ENCODE data around the gene ULBP2.
"Not testable (repeated sequence)": the region's sequence is repeated elsewhere in the genome, so short reads cannot be mapped to it uniquely, and the experiment has no call there.

Gene ULBP2, protein sequence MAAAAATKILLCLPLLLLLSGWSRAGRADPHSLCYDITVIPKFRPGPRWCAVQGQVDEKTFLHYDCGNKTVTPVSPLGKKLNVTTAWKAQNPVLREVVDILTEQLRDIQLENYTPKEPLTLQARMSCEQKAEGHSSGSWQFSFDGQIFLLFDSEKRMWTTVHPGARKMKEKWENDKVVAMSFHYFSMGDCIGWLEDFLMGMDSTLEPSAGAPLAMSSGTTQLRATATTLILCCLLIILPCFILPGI

DNA sequence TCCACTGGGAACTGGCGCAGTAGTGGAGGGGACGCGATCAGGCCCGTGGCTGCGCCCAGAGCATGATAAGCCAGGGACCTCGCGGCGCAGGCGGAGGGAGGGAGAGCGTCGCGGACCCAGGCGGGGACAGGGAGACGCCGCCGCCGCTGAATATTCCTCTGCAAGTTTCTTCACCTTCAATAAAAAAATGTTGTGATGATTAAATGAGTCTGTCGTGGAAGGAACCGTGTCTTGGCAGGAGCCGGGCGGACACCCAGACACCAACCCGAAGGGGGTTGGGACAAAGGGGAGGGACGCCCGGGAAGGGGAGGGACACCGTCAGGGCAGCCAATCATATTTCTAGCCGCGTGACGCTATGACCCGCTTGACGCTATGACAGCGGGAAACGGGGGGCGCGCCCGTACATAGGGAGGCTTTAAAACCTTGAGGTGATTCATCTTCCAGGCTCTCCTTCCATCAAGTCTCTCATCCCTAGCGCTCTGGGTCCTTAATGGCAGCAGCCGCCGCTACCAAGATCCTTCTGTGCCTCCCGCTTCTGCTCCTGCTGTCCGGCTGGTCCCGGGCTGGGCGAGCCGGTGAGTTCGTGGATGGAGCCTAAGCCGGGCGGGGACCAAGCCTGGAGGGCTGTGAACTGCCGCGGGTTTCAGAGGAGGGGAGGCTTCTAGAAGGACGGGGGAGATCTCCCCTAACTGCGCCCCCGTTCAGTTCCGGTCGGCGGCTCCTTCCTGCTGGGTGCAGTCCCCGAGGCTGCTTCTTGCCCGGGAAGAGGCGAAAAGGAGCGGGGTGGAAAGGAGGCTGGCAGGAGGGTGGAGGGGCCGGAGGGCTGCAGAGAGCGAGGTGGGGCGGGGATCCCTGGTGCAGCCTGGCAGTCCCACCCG, at the start of gene ULBP2:
Gene ULBP2 (plus strand): TSS at position 432 of the 878 bp plus-strand sequence. CDS start 59 bp downstream, at position 491.
- no peak for FAIRE-seq

DNA sequence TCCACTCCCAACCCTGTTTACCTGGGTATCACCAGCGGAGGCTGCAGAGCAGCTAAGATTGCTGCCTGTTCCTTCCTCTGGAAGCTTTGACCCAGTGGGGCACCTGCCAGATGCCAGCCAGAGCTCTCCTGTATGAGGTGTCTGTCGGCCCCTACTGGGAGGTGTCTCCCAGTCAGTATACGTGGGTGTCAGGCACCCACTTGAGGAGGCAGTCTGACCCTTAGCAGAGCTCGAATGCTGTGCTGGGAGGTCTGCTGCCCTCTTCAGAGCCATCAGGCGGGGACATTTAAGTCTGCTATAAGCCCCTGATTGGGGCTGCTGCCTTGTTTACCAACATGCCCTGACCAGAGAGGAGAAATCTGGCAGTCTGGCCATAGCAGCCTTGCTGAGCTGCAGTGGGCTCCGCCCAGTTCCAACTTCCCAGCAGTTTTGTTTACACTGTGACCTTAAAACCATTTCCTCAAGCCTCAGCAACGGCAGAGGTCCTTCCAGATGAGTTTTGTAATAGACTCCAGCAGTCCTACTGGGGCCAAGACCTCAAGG, 46.7 kb upstream of the ULBP2 start:
- no peak for FAIRE-seq

DNA sequence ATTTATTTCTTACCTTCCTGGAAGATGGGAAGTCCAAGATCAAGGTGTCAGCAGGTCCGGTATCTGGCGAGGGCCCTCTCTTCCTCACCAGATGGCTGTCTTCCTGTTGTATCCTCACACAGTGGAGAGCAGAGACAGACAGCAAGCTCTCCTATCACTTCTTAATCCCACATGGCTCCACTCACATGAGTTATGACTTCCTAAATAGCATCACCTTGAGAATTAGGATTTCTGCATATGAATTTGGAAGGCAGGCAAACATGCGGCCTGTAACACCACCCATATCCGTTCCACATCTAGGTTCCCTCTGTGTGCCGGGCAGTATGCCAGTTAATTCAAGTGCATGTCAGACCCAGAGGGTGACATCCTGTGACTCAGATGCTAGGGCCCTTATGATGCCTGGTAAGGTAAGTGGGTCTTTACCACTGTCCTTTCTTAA, 46.0 kb upstream of the ULBP2 start:
- FAIRE-seq: no peak

DNA sequence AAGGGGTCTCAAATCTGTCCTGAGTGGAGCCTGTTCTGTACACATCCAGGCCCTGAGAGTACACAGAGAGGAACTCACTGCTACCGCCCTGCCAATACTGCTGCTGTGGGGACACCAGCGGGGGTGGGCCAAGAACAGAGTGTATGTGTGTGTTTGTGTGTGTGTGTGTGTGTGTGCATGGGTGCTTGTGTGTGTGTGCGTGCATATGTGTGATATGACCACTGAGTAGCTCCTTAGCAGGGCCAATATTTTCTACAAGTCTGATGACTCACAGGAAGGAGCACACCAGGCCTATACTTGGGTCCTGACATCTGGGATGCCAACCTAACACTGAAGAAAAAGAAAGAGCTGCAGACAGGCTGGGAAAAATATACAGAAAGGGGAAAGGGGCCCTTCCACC, 45.3 kb upstream of the ULBP2 start:
- FAIRE-seq: no peak

DNA sequence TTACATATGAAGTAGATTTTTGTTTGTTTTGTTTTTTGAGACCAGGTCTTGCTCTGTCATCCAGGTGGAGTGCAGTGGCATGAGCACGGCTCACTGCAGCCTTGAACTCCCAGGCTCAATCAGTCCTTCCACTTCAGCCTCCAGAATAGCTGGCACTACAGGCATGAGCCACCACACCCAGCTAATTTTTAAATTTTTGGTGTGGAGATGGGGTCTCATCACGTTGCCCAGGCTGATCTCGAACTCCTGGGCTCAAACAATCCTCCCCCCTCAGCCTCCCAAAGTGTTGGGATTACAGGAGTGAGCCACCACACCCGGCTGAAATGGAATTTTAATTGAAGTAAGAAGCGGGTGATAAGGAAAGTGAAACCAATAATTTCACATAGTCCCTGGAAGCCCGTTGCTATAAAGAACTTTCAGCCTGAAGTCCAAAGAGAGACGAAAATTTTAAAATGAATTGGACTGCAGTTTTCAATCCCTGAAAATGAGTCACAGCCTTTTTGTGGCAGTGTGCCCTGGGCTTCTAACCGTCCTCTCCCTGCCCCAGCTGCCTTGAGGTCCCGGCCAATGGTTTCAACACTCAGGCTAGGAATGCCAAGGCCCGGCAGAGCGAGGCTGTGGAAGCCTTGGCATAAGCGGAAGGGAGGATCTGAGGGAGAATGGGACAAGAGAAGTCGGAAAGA, 44.7 kb upstream of the ULBP2 start:
- FAIRE-seq: no peak

DNA sequence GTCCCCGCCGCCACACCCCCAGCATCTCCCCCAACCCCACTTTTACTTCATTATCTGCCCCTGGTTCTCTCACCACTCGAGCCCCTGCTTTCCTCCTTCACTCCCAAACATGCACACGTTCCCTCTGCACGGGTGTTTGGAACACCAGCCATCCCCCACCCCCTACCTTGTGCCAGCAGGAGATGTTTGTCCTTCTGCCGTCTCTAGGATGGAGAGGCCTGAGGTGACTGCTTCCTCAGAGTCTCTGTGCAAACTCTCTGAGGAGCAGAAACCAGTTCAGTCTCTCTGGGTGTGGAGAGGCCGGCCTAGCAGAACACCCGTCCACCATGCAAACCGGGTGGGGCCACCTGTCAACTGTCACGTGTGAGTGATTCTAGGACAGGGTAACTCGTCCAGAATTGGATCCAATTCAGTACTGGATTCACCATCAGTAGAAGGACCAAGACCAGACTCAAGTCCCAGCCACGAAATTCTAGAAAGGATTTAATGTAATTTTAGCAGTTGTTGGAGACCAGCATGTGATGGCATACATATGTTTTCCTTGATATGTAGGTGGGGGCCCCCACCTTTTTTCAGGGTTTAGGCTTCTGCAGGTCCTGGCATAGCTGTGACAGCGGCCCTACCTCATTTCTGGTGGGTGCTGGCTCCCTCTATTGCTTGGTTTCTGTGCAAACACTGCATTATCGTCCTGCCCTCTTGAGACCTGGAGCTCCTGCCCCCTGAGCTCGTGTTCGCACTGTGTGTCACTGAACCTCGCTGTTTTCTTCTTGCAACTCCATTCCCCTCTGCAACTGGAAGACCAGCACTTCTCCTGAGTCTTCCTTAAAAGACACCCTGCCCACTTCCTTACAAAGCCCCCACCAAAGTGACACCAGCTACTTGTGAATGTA, 43.7 kb upstream of the ULBP2 start, which contains the start of gene RAET1E:
Gene RAET1E (minus strand): TSS at position 259 of the 890 bp plus-strand sequence. CDS start 7,212 bp downstream, outside the sequence.
- FAIRE-seq: no peak

DNA sequence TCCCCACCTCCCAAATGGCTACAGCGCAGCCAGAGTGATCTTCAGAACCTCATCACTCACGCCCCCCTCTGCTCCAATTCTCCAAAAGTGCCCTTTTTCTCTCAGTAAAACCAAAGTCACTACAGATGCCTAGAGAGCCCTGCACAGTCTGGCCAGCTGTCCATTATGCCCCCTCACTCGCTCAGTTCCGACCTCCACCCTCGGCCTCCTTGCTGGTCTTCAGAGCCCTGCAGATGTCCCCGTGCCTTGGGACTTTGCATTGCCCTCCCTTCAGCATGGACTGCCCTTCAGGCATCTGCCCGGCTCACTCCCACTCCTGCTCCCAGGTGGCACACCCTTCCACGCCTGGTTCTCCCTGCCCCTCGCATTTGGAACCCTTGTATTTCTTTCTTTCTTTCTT, 42.8 kb upstream of the ULBP2 start:
- no peak for FAIRE-seq

DNA sequence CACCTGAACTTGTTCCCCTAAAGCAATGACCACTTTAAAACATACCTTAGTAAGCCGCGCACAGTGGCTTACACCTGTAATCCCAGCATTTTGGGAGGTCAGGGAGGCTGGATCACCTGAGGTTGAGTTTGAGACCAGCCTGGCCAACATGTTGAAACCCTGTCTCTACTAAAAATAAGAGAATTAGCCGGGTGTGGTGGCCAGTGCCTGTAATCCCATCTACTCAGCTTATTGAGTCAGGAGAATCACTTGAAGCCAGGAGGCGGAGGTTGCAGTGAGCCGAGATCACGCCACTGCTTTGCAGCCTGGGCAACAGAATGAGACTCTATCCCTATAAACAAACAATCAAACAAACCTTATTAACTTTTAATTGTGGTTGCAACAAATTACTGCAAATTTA, 42.3 kb upstream of the ULBP2 start:
- FAIRE-seq: no peak

DNA sequence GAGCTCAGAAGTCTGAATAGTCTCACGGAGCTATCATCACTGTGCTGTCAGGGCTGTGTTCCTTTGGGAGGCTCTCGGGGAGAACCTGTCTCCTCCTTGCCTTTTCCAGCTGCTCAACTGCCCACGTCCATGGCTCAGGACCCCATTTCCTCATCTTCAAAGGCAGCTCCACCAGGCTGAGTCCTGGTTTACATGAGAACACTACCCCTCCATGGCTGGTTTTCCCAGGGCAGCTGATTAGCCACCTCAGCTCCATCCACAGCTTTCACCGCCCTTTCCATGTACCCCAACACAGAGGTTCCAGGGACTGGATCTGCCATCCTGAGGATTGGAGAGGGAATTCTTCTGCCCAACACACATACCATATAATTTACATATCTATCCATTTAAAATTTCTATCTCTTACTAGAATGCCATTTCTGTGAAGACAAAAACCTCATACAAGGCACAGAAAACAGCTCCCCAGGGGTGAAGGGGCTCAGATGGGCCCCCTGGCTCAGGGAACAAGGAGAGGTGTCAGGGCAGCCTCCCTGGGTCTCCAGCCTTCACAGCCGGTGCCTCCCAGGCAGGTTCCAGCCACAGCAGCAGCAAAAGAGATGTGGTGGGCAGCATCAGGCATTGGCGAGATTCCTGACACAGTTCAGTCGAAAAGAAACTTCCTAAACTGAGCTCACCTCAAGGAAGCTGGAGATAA, 41.7 kb upstream of the ULBP2 start:
- no peak for FAIRE-seq

DNA sequence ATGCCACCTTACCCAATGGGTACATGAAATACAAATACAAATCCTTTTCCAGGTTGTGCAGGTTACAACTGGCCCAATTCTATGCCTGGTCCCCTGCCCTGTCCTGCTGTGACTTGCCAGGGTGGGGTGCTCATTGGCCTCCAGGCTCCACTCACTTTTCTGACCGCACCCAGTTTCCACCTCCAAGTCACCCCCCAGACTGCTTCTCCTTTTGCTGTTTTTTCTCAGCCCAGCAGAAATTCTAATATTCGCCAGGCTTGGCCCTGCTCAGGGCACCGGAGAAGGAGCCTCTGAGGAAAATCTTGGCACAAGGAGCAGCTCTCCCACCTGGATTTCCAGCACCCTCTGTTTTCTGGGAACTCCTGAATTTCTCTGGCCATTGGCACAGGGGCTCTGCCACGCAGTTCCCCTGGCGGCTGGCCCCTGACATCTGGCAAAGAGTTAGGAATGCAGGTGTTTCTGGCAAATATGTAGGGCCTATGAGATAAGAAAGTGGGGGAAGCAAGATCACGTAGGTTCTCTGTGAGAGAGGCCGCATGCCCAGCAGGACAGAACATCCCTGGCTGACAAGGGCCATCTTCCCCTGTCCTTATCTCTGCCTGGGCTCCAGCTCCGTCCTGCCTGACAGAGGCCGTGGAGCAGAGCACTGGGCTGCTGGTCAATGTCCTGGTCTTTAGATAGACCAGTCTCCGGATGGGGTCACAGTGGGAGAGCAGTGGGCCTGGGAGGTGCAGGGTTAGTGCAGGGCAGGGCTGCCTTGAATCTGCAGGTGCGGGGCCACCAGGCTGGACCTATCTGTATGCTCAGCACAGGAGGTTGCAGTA, 41.0 kb upstream of the ULBP2 start:
- FAIRE-seq: no peak

DNA sequence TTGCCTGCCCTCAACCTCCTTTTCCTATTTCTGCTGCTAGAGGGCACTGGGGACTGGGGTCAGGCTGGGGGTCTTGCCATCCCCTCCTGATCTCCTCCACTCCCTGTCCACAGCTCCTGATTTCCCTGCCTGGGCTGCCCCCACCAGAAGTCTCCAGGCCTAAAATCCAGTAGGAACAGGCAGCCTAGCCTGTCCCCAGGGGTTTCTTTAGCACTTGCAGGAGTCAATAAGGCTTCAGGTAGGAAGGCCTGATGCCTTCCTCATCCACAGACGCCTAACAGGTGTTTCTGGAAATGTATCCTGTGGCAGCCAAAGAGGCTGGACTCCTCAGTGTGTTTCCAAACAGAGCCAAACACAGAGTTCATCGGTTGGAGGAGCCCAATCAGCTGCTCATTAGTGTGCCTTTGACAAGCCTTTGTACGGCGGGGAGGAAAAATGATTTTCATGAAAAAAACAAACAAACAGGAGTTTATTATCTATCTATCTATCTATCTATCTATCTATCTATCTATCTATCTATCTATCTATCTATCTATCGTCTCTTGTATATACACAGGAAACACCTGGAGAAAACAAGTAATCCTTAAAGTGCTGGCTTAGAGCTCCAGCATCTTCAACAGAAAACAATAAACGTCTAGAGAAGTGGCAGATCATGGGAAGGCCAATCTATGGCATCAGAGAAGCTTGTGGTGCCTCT, 40.2 kb upstream of the ULBP2 start:
- no peak for FAIRE-seq

DNA sequence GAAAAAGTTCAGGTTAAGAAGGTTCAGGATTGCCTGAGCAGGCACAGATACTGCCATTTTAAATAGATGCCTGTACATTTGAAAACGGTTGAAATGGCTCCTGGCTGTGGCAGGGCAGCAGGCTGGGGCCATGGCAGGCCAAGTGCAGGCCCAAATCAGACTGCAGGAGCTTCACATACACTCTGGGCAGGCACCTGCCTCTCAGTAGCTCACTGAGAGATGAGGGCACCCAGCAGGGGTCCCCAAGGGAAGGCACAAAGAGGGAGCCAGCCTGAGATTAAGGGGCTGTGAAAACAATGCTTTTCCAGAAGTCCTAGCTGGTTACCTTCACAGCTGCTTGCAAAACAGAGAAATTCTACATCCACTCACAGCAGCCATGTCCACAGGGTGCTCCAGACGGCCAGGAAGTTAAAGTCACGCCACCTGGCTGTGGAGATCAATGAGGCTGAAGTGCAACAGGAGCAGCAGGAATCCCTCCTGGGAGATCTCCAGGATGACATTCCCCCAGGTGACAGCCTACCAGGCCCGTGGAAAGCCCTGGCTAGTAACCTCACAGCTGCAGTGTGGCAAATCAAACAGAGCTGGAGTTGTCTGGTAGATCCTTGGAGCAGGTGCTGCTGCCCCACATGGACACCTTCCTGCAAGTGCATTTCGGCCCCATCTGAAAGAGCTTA, 37.7 kb upstream of the ULBP2 start:
- no peak for FAIRE-seq

DNA sequence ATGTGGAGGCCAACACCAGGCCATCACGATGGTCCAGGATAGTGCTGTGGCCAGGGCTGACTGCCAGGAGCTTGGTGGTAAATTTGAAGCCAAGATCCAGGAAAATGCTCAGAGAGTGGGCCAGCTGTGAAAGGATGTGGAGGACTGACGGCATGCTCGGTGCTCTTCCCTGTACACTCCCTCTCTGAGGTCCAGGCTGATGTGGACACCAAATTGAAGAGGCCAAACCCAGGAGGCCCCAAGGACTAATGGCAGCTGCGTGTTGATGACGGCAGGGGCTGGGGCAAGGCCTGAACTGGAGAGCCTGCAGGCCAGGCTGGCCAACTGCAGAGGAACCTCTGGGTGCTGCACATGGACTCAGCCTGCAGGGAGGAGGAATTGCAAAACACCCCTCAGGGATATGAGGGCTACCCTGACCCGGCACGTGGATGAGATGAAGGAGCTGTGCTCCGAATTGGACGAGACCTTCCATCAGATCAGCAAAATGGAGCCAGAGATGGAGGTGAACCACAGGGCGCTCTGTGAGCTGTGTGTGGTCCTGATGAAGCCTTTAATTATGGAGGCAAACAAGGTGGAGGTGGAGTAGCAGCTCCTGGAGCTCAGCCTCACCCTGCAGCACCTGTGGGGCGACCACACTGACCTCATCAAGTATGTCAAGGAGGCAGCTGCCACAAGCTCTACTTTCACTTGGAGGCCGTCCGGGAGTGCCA, 37.0 kb upstream of the ULBP2 start:
- no peak for FAIRE-seq

DNA sequence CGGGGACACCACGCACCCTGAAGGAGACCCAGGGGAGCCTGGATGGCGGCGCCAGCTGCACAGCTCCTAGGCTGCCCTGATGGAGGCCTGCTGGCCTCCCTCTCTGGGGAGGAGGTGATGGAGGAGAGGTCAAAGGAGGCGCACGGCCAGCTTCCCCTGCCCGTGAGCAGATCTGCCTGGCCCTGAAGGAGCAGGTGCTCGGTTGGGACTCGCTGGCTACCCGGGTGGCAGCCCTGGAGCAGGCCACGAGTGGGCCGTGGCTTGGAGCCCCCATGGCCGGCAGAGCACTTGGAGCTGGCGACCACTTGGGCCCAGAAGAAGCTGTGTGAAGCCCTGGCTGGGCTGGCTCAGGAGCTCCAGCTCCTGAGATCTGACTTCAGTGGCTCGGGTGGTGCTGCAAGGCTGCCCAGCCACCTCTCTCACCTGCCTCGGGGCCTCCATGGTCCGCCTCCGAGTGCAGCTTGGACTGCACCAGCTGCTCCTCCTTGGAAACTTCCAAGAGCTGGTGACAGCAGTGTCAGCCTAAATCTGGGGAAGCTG, 36.4 kb upstream of the ULBP2 start:
- FAIRE-seq: no peak

DNA sequence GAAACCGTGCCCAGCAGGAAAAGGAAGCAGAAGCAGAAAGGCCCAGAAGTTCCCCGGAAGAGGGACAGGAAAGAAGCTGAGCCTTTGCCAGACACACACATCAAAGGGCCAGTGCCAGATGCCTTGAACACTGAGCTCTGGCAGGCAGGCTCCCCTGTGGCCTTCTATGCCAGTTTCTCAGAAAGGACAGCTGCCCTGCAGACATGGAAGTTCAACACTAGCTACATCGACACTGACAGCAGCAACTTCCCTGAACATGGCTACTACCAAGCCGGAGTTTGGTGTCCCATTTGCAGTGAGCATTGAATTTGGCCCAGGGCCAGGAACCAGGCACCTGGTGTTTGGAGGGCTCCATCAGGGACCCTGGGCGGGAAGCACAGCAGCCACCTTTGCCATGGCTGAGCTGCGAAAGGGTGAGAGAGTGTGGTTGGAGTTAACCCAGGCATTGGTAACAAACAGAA, 35.9 kb upstream of the ULBP2 start:
- FAIRE-seq: no peak

DNA sequence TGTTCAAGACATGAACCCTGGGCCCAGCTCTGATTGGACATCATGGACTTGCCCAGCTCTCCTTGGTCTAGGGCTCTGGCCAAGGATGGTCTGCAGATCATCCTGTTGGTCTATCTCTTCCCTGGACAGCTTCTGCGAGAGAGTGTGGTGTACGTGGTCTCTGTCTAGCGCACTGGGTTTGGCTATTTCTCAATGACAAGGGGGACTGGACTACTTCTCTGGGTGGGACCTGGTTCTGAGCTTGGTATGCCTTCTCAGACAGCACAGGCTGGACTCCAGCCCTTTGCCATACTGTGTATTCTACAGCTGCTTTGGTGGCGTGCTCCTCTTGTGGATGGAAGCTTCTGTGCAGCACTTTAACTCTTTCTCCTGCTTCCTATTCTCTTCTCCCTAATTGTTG, 35.4 kb upstream of the ULBP2 start:
- no peak for FAIRE-seq

DNA sequence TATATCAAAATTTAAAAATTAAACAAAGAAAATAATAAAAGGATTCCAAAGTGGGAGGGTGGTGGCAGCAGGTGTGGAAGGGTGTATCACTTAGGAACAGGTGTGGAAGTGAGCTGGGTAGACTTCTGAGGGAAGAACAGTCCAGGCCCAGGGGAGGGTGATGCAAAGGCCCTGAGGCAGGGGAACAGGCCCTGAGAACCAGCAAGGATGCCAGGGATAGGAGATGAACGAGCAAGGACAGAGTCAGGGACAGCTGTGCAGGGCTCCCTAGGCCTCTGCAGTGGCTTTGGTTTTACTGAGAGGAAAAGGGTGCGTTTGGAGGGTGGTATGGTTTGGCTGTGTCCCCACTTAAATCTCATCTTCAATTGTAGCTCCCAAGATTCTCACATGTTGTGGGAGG, 34.5 kb upstream of the ULBP2 start:
- no peak for FAIRE-seq

DNA sequence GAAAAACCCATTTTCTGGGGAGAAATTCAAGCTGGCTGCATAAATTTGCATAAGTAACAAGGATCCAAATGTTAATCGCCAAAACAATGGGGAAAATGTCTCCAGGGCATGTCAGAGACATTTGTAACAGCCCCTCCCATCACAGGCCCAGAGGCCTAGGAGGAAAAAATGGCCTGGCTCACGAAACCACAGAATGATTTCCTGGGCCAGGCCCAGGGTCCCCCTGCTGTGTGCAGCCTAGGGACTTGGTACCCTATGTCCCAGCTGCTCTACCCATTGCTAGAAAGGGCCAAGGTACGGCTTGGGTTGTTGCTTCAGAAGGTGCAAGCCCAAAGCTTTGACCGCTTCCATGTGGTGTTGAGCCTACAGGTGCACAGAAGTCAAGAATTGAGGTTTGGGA, 33.3 kb upstream of the ULBP2 start:
- not testable (repeated sequence) for FAIRE-seq
